ENCODE results near the gene RPRD1B.

RPRD1B gene

DNA sequence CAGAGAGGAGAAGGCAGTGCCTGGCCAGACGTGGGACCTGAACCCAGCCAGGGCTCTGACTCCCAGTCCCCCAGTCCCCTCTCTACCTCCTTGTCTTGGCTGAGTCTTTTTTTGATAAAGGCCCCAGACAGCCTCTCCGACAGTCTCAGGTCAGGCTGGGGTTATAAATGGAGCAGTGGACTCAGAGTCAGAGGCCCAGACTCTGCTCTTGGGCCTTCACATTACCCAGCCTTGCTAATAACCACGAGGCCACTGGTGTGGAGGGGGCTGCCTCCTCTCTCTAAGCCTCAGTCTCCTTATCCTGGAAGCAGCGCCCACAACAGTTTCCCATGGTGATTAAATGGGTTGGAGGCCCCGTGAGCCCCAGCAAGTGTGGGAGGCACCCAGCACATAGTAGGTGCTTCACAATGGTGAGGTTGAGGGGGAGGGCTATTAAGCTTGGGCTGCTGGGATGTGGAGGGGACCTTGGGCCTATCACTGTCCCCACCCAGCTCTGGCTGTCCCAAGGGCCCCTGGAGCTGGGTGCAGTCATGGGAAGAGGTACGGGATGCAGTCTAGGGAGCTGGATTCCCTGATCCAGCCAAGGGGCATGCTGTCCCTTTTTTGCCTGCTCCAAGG lies 95.8 kb downstream of the RPRD1B start:
- no peak overlapping the region for H3K9ac ChIP-seq (ENCODE audit: low read length)
- H3K4me1 ChIP-seq (ENCODE audit: low read length): no peaks in the 10 kb centered on the region
- H3K79me2 ChIP-seq (ENCODE audit: low read length): no peaks in the 10 kb centered on the region
- H2AFZ ChIP-seq (ENCODE audit: low read depth, low read length): no peak overlapping the region
- H4K20me1 ChIP-seq (ENCODE audit: insufficient read depth, low read length): no peaks in the 10 kb centered on the region
- no peaks in the 10 kb centered on the region for H3K27me3 ChIP-seq (ENCODE audit: low read depth, low read length)
- H3K27ac ChIP-seq (ENCODE audit: low read length): no peak overlapping the region
- H3K4me3 ChIP-seq (ENCODE audit: low read length): no peak overlapping the region
- H3K36me3 ChIP-seq (replicated peaks; ENCODE audit: low read depth, low read length): peaks cover 11% of the 10 kb centered on the region
- H3K4me2 ChIP-seq (ENCODE audit: low read length): no peak overlapping the region
- TF ChIP-seq EZH2phosphoT487 (IDR thresholded peaks at IDR 0.05; ENCODE audit: low read depth): no peak
- TF ChIP-seq, protein P1, sequence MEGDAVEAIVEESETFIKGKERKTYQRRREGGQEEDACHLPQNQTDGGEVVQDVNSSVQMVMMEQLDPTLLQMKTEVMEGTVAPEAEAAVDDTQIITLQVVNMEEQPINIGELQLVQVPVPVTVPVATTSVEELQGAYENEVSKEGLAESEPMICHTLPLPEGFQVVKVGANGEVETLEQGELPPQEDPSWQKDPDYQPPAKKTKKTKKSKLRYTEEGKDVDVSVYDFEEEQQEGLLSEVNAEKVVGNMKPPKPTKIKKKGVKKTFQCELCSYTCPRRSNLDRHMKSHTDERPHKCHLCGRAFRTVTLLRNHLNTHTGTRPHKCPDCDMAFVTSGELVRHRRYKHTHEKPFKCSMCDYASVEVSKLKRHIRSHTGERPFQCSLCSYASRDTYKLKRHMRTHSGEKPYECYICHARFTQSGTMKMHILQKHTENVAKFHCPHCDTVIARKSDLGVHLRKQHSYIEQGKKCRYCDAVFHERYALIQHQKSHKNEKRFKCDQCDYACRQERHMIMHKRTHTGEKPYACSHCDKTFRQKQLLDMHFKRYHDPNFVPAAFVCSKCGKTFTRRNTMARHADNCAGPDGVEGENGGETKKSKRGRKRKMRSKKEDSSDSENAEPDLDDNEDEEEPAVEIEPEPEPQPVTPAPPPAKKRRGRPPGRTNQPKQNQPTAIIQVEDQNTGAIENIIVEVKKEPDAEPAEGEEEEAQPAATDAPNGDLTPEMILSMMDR (IDR thresholded peaks at IDR 0.05; ENCODE audit: low read depth, low read length): no peak
- H3K9me3 ChIP-seq (ENCODE audit: insufficient read depth, low read length): no peaks in the 10 kb centered on the region

DNA sequence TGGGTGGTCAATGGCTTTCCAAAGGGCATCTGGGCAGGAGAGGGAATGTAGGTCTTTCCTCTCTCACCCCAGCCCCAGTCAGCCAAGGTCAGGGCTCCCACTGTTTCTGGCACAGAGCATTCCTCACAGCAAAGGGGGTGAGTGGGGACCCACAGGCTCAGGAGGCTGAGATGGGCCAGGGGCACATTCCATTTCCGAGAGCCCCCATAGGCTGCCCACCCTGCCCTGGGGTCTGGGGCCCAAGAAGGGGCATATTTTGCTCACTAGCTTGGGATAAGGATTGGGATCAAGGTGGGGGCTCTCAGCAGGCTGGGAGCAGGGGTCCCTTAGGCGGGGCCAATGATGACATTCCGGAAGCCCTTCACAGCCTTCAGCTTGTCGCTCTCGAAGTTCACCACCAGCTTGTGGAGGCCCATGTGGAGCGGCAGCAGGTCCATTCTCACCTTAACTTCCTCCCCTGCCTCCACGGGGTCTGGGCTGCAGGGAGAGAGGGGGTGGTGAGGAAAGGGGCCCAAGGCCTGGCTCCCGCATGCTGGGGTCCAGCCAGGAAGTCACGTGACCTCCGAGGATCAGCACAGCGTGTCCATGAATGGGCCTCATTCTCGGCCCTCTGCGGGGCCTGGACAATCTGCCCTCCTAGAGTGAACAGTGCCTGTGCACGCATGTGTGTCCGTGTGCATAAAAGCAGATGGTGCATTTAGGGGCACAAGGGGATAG lies 96.5 kb downstream of the RPRD1B start:
- Histone ChIP-seq H3K9me3 (ENCODE audit: insufficient read depth, low read length) (no peaks in the 10 kb centered on the region), H3K36me3 (replicated peaks; ENCODE audit: low read depth, low read length) (peaks cover 11% of the 10 kb centered on the region), H3K79me2 (ENCODE audit: low read length) (no peaks in the 10 kb centered on the region), H3K4me3 (ENCODE audit: low read length) (no peak overlapping the region), H4K20me1 (ENCODE audit: insufficient read depth, low read length) (no peaks in the 10 kb centered on the region), H3K9ac (ENCODE audit: low read length) (no peak overlapping the region), H3K4me1 (ENCODE audit: low read length) (no peaks in the 10 kb centered on the region), H2AFZ (ENCODE audit: low read depth, low read length) (no peak overlapping the region), H3K27me3 (ENCODE audit: low read depth, low read length) (no peaks in the 10 kb centered on the region), H3K27ac (ENCODE audit: low read length) (no peak overlapping the region), H3K4me2 (ENCODE audit: low read length) (no peak overlapping the region)
- no peak for TF ChIP-seq EZH2phosphoT487 (IDR thresholded peaks at IDR 0.05; ENCODE audit: low read depth)
- TF ChIP-seq, protein P1 (IDR thresholded peaks at IDR 0.05; ENCODE audit: low read depth, low read length): no peak

DNA sequence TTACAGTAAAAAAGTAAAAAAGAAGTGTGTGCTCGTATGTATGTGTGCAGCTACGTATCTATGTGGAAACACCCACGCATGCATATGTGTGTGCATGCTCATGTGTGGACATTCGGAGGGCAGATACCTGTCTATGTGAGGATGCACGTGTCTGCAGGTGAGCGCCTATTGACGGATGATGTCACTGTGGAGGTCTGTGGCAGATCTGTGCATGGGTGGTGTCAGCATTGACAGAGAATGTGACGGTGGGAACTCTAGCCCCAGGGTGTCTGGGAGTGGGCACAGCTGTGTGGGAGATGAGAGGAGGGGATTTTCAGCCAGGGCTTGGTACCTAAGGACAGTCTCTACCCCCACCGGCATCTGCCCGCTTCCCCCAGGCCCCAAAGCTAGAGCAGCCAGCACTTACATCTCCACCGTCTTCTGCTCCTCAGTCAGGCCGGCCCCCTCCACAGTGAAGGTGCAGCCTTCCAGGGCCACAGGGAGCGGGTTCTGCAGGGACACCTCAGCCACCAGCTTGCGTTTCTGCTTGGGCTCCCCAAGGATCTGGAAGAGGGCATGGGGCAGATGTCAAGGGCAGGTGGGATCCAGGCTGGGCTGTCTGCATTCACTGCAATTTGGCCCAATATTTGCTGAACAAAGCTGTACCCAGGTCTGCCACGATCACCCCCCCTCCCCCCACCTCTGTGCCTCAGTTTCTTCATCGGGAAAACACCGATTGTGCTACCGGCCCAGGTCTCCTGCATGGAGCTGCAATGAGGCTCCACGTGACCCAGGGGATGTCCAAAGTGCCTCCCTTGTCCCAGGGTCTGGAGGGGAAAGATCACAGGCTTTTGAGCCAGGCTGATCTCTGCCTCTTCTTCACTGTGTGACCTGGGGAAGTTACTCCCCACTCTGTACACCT lies 97.4 kb downstream of the RPRD1B start:
- Histone ChIP-seq H3K4me2 (ENCODE audit: low read length) (no peak overlapping the region), H3K9me3 (ENCODE audit: insufficient read depth, low read length) (no peaks in the 10 kb centered on the region), H3K4me3 (ENCODE audit: low read length) (no peak overlapping the region), H4K20me1 (ENCODE audit: insufficient read depth, low read length) (no peaks in the 10 kb centered on the region), H2AFZ (ENCODE audit: low read depth, low read length) (no peak overlapping the region), H3K9ac (ENCODE audit: low read length) (no peak overlapping the region), H3K27me3 (ENCODE audit: low read depth, low read length) (no peaks in the 10 kb centered on the region), H3K79me2 (ENCODE audit: low read length) (no peaks in the 10 kb centered on the region), H3K4me1 (ENCODE audit: low read length) (no peaks in the 10 kb centered on the region), H3K36me3 (replicated peaks; ENCODE audit: low read depth, low read length) (peaks cover 11% of the 10 kb centered on the region), H3K27ac (ENCODE audit: low read length) (no peak overlapping the region)
- TF ChIP-seq, protein P1 (IDR thresholded peaks at IDR 0.05; ENCODE audit: low read depth, low read length): no peak
- TF ChIP-seq EZH2phosphoT487 (IDR thresholded peaks at IDR 0.05; ENCODE audit: low read depth): no peak

Measured in OCI-LY3 (cell line).